ENCODE measurements around the gene NXT1. TPM values are rescaled to one million over a fixed set of nuclear protein-coding genes. Genes with fewer than 3 reads are reported as not detected.

The NXT1 gene
- total RNA-seq, 2 experiments from 2014 or later: 35.8 to 37.8 TPM

DNA sequence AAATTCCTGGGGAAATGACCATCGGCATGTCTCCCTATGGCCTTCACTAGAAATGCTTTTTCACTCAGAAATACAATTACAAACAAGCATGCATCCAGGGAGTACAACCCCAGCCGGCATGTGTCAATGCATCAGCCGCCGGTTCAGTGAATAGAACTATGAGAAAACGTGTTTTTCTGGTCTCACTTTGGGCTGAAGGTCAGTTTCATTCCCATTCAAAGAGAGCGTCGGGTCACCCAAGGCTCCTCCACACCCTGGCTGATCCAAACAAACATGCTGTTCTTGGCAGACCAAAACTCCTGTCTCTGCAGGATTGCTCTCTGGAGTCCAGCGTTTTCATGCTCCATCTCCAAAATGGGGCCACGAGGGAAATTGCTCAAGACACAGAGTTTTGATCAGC lies 35.5 kb upstream of the NXT1 start:
- ChIA-PET POLR2A (no interaction called here), CTCF (no interaction called here)
- intact Hi-C loops (cut with micrococcal nuclease): no loop called here
- Mint-ChIP-seq H3K4me3 (no peak overlapping the region), H3K9me3 (no peaks in the 10 kb centered on the region), H3K27me3 (peaks cover 3% of the 10 kb centered on the region), H3K4me1 (ENCODE audit: low read depth) (no peaks in the 10 kb centered on the region), H3K27ac (no peak overlapping the region), H3K36me3 (ENCODE audit: low read depth) (no peaks in the 10 kb centered on the region)
- TF ChIP-seq, protein P1, sequence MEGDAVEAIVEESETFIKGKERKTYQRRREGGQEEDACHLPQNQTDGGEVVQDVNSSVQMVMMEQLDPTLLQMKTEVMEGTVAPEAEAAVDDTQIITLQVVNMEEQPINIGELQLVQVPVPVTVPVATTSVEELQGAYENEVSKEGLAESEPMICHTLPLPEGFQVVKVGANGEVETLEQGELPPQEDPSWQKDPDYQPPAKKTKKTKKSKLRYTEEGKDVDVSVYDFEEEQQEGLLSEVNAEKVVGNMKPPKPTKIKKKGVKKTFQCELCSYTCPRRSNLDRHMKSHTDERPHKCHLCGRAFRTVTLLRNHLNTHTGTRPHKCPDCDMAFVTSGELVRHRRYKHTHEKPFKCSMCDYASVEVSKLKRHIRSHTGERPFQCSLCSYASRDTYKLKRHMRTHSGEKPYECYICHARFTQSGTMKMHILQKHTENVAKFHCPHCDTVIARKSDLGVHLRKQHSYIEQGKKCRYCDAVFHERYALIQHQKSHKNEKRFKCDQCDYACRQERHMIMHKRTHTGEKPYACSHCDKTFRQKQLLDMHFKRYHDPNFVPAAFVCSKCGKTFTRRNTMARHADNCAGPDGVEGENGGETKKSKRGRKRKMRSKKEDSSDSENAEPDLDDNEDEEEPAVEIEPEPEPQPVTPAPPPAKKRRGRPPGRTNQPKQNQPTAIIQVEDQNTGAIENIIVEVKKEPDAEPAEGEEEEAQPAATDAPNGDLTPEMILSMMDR (IDR thresholded peaks at IDR 0.05): no peak
- DNase-seq (no peak), ATAC-seq (no peak)

DNA sequence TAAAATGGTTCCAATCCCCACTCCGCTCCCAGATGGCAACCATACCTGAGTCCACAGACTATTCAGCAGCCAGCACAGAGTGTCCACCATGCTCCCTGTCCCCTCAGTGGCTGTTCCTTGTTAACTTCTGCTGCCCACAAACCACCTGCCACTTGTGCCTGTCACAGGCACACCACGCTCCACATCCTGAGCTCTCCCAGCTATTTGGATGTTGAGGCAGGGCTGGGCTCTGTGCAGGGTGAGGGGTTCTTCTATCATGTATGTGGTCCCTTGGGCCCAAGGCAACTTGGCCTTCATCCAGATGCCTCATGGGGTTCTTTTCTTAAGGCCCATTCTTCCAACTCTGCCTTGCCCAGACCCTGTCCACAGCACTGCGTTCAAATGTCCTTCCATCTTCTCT lies 34.0 kb upstream of the NXT1 start:
- H3K4me3 Mint-ChIP-seq: no peak overlapping the region

DNA sequence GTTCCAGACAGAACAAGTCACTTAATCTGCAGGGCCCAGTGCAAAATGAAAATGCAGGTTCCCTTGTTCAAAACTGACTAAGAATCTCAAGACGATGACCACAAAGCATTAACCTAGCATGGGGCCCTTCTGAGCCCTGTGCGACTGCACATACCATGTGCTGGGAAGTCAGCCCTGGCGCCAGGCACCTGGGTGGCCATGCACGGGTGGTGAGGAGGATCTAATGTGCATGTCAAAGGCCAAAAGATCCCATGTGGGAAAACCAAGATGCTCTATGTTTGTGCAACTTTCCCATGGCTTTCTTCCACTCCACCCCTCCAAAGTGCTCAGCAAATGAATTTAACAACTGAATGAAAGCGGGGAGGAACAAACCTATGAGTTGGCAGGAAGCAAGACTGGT lies 33.5 kb upstream of the NXT1 start:
- H3K4me3 Mint-ChIP-seq: no peak overlapping the region
- H3K27me3 Mint-ChIP-seq: peaks cover 3% of the 10 kb centered on the region
- ChIA-PET POLR2A (no interaction called here), CTCF (no interaction called here)
- TF ChIP-seq, protein P1 (IDR thresholded peaks at IDR 0.05): no peak
- no peak for DNase-seq
- no peaks in the 10 kb centered on the region for H3K4me1 Mint-ChIP-seq (ENCODE audit: low read depth)
- H3K27ac Mint-ChIP-seq: no peak overlapping the region
- H3K36me3 Mint-ChIP-seq (ENCODE audit: low read depth): no peaks in the 10 kb centered on the region
- ATAC-seq: no peak
- no peaks in the 10 kb centered on the region for H3K9me3 Mint-ChIP-seq
- intact Hi-C loops (cut with micrococcal nuclease): no loop called here

More for the DNA sequence above, 34.0 kb upstream of the NXT1 start:
- CTCF ChIA-PET: no interaction called here
- Mint-ChIP-seq H3K27ac (no peak overlapping the region), H3K9me3 (no peaks in the 10 kb centered on the region), H3K4me1 (ENCODE audit: low read depth) (no peaks in the 10 kb centered on the region), H3K36me3 (ENCODE audit: low read depth) (no peaks in the 10 kb centered on the region), H3K27me3 (peaks cover 3% of the 10 kb centered on the region)
- no peak for ATAC-seq
- intact Hi-C loops (cut with micrococcal nuclease): no loop called here
- POLR2A ChIA-PET: no interaction called here
- TF ChIP-seq, protein P1 (IDR thresholded peaks at IDR 0.05): no peak
- DNase-seq: no peak

DNA sequence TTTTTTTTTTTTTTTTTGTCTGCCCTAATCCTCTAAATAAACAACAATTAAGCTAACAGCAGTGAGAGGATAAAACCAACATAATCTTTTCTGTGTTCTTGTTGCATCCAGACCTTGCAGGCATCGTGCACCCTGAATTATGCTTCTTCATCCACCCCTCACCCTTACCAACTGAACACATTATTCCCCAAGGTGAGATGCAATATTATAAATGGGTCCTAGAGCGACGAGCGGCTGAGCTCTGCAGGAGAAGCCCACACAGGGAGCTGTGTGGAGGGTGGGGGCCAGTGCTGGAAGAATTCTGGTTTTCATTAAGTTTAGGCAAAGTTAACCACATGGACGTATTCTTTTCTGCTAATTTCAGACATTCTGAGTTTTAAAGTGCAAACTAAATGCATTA lies 32.2 kb upstream of the NXT1 start:
- no peak for ATAC-seq
- CTCF ChIA-PET: no interaction called here

DNA sequence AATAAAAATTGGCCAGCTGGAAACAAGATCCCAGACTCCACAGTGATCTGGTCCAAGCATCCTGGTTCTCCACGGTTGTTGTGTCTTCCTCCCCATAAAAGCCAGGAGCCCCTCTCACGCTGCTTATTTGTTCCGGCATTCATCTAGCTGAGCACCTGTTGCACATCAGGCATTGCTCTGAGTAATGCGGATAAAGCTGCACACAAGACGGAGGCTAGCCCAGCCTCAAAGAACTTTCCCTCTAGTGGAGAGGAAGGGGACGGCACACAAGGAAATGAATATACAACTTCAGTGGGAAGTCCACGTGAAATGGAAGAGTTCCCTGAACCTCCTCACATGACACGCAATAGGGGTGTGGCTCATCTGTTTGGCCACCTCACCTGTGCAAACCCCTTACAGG lies 30.3 kb upstream of the NXT1 start:
- ATAC-seq (no peak), DNase-seq (no peak)
- Mint-ChIP-seq H3K4me1 (ENCODE audit: low read depth) (no peaks in the 10 kb centered on the region), H3K36me3 (ENCODE audit: low read depth) (no peaks in the 10 kb centered on the region), H3K27ac (no peak overlapping the region), H3K9me3 (no peaks in the 10 kb centered on the region), H3K4me3 (no peak overlapping the region), H3K27me3 (no peaks in the 10 kb centered on the region)
- POLR2A ChIA-PET: no interaction called here
- TF ChIP-seq, protein P1 (IDR thresholded peaks at IDR 0.05): no peak
- CTCF ChIA-PET: interaction anchor here (1.1 kb wide), 1 partner anchor 9 kb away, joined by 3 read pairs; no protein-coding TSS in a partner anchor
- intact Hi-C loops (cut with micrococcal nuclease): no loop called here

More for the DNA sequence above, 32.2 kb upstream of the NXT1 start:
- no peaks in the 10 kb centered on the region for H3K4me1 Mint-ChIP-seq (ENCODE audit: low read depth)
- intact Hi-C loops (cut with micrococcal nuclease): no loop called here
- no peak overlapping the region for H3K4me3 Mint-ChIP-seq
- POLR2A ChIA-PET: no interaction called here
- no peaks in the 10 kb centered on the region for H3K9me3 Mint-ChIP-seq
- DNase-seq: no peak
- no peaks in the 10 kb centered on the region for H3K27me3 Mint-ChIP-seq
- no peak overlapping the region for H3K27ac Mint-ChIP-seq
- H3K36me3 Mint-ChIP-seq (ENCODE audit: low read depth): no peaks in the 10 kb centered on the region
- TF ChIP-seq, protein P1 (IDR thresholded peaks at IDR 0.05): no peak

All from activated CD8-positive, alpha-beta T cell treated with anti-CD3 and anti-CD28 coated beads for 36 hours (primary cell).